ENCODE measurements around the gene NHLRC3. TPM values are rescaled to one million over a fixed set of nuclear protein-coding genes. Genes with fewer than 3 reads are reported as not detected.
"Not testable (repeated sequence)": the region's sequence is repeated elsewhere in the genome, so short reads cannot be mapped to it uniquely, and the experiment has no call there.

NHLRC3 gene
- total RNA-seq, result 10 to 100 TPM; 28.4 TPM

- H3K4me1 Mint-ChIP-seq, result peaks cover 34% of the 10 kb centered on the region
- peak; percentile 88 for ATAC-seq (ENCODE audit: low read depth)
- POLR2A ChIA-PET, result interaction anchor here (0.8 to 2.5 kb wide), 4 partner anchors 10 to 30 kb away, joined by 3 to 9 read pairs (median 4); no protein-coding TSS in a partner anchor
Measured at GRCh38 chr13:39037880-39038568, at the start of gene NHLRC3, which contains the start of gene PROSER1. Gene NHLRC3, plus strand, starts transcription at chr13:39038456. Its CDS starts 184 bp downstream, at chr13:39038640. Gene PROSER1, minus strand, starts transcription at chr13:39038089. Its CDS starts 847 bp downstream, at chr13:39037242.

GRCh38 chr13:38990693-38991092, 47.6 kb upstream of the NHLRC3 start, which contains the start of gene STOML3:
Gene STOML3, minus strand, starts transcription at chr13:38990831. Its CDS starts 110 bp downstream, at chr13:38990721.
- POLR2A ChIA-PET, result no interaction called here

More at GRCh38 chr13:39037880-39038568, at the start of gene NHLRC3, which contains the start of gene PROSER1:
- peak; percentile 81 for DNase-seq
- Mint-ChIP-seq H3K27ac (peak within 1 kb of the TSS; percentile 100), H3K27me3 (no peaks in the 10 kb centered on the region), H3K36me3 (peaks cover 8% of the 10 kb centered on the region), H3K9me3 (no peaks in the 10 kb centered on the region), H3K4me3 (peak within 1 kb of the TSS; percentile 99)

GRCh38 chr13:38993381-38993780, 44.9 kb upstream of the NHLRC3 start:
- POLR2A ChIA-PET, result no interaction called here

More at GRCh38 chr13:38990693-38991092, 47.6 kb upstream of the NHLRC3 start, which contains the start of gene STOML3:
- Mint-ChIP-seq H3K27ac (no peak within 1 kb of the TSS), H3K27me3 (peaks cover 10% of the 10 kb centered on the region), H3K4me1 (no peaks in the 10 kb centered on the region), H3K9me3 (no peaks in the 10 kb centered on the region), H3K4me3 (no peak within 1 kb of the TSS), H3K36me3 (no peaks in the 10 kb centered on the region)
- ATAC-seq (ENCODE audit: low read depth) (no peak), DNase-seq (no peak)

GRCh38 chr13:38998739-38999138, 39.5 kb upstream of the NHLRC3 start:
- POLR2A ChIA-PET, result no interaction called here
- no peaks in the 10 kb centered on the region for H3K4me1 Mint-ChIP-seq
- H3K36me3 Mint-ChIP-seq, result no peaks in the 10 kb centered on the region
- no peak overlapping the region for H3K4me3 Mint-ChIP-seq
- DNase-seq (no peak), ATAC-seq (ENCODE audit: low read depth) (no peak)
- H3K9me3 Mint-ChIP-seq, result no peaks in the 10 kb centered on the region
- H3K27ac Mint-ChIP-seq, result no peak overlapping the region
- H3K27me3 Mint-ChIP-seq, result no peaks in the 10 kb centered on the region

More at GRCh38 chr13:38993381-38993780, 44.9 kb upstream of the NHLRC3 start:
- no peak overlapping the region for H3K27ac Mint-ChIP-seq
- H3K4me1 Mint-ChIP-seq, result no peaks in the 10 kb centered on the region
- ATAC-seq (ENCODE audit: low read depth), result no peak
- peaks cover 10% of the 10 kb centered on the region for H3K27me3 Mint-ChIP-seq
- no peaks in the 10 kb centered on the region for H3K9me3 Mint-ChIP-seq
- H3K4me3 Mint-ChIP-seq, result no peak overlapping the region
- DNase-seq, result no peak
- no peaks in the 10 kb centered on the region for H3K36me3 Mint-ChIP-seq

- H3K4me1 Mint-ChIP-seq; H3K27me3 Mint-ChIP-seq; DNase-seq; H3K4me3 Mint-ChIP-seq; ATAC-seq (ENCODE audit: low read depth); POLR2A ChIA-PET; H3K9me3 Mint-ChIP-seq; H3K27ac Mint-ChIP-seq: not testable (repeated sequence)
- peaks cover 28% of the 10 kb centered on the region for H3K36me3 Mint-ChIP-seq
Measured at GRCh38 chr13:39006371-39007111, 31.7 kb upstream of the NHLRC3 start.

- ATAC-seq (ENCODE audit: low read depth), result no peak
- peaks cover 43% of the 10 kb centered on the region for H3K36me3 Mint-ChIP-seq
- peaks cover 5% of the 10 kb centered on the region for H3K4me1 Mint-ChIP-seq
- no peak overlapping the region for H3K4me3 Mint-ChIP-seq
- no peaks in the 10 kb centered on the region for H3K9me3 Mint-ChIP-seq
- H3K27me3 Mint-ChIP-seq, result no peaks in the 10 kb centered on the region
- POLR2A ChIA-PET, result no interaction called here
- no peak overlapping the region for H3K27ac Mint-ChIP-seq
- DNase-seq, result no peak
Measured at GRCh38 chr13:39012608-39013007, 25.6 kb upstream of the NHLRC3 start.

- Mint-ChIP-seq H3K9me3 (no peaks in the 10 kb centered on the region), H3K36me3 (peaks cover 39% of the 10 kb centered on the region), H3K4me3 (no peak overlapping the region), H3K4me1 (peaks cover 11% of the 10 kb centered on the region), H3K27ac (no peak overlapping the region), H3K27me3 (no peaks in the 10 kb centered on the region)
- no peak for ATAC-seq (ENCODE audit: low read depth)
- POLR2A ChIA-PET, result no interaction called here
- no peak for DNase-seq
Measured at GRCh38 chr13:39013462-39013861, 24.8 kb upstream of the NHLRC3 start.

GRCh38 chr13:39016087-39016486, 22.2 kb upstream of the NHLRC3 start:
- Mint-ChIP-seq H3K4me3 (no peak overlapping the region), H3K9me3 (no peaks in the 10 kb centered on the region), H3K27ac (no peak overlapping the region), H3K36me3 (peaks cover 29% of the 10 kb centered on the region), H3K4me1 (peaks cover 16% of the 10 kb centered on the region), H3K27me3 (no peaks in the 10 kb centered on the region)
- ATAC-seq (ENCODE audit: low read depth) (no peak), DNase-seq (no peak)
- POLR2A ChIA-PET, result no interaction called here

GRCh38 chr13:39016787-39017186, 21.5 kb upstream of the NHLRC3 start:
- H3K4me1 Mint-ChIP-seq, result peaks cover 16% of the 10 kb centered on the region
- peaks cover 29% of the 10 kb centered on the region for H3K36me3 Mint-ChIP-seq
- ATAC-seq (ENCODE audit: low read depth), result peak; percentile 71

GRCh38 chr13:39020853-39021462, 17.3 kb upstream of the NHLRC3 start:
- Mint-ChIP-seq H3K27me3 (no peaks in the 10 kb centered on the region), H3K9me3 (no peaks in the 10 kb centered on the region), H3K36me3 (peaks cover 31% of the 10 kb centered on the region), H3K4me3 (no peak overlapping the region), H3K27ac (no peak overlapping the region), H3K4me1 (peaks cover 16% of the 10 kb centered on the region)
- POLR2A ChIA-PET, result no interaction called here
- no peak for ATAC-seq (ENCODE audit: low read depth)
- no peak for DNase-seq

More at GRCh38 chr13:39016787-39017186, 21.5 kb upstream of the NHLRC3 start:
- POLR2A ChIA-PET, result no interaction called here
- no peaks in the 10 kb centered on the region for H3K9me3 Mint-ChIP-seq
- no peak overlapping the region for H3K4me3 Mint-ChIP-seq
- no peak overlapping the region for H3K27ac Mint-ChIP-seq
- no peaks in the 10 kb centered on the region for H3K27me3 Mint-ChIP-seq
- no peak for DNase-seq

GRCh38 chr13:39023316-39023715, 14.9 kb upstream of the NHLRC3 start:
- Mint-ChIP-seq H3K27me3 (no peaks in the 10 kb centered on the region), H3K4me1 (peaks cover 7% of the 10 kb centered on the region), H3K9me3 (no peaks in the 10 kb centered on the region), H3K4me3 (no peak overlapping the region), H3K36me3 (peaks cover 37% of the 10 kb centered on the region), H3K27ac (no peak overlapping the region)
- ATAC-seq (ENCODE audit: low read depth) (no peak), DNase-seq (no peak)
- POLR2A ChIA-PET, result no interaction called here

- no peak overlapping the region for H3K27ac Mint-ChIP-seq
- ATAC-seq (ENCODE audit: low read depth) (no peak), DNase-seq (no peak)
- peaks cover 37% of the 10 kb centered on the region for H3K36me3 Mint-ChIP-seq
- H3K4me1 Mint-ChIP-seq, result peaks cover 4% of the 10 kb centered on the region
- H3K9me3 Mint-ChIP-seq, result no peaks in the 10 kb centered on the region
- no peak overlapping the region for H3K4me3 Mint-ChIP-seq
- no peaks in the 10 kb centered on the region for H3K27me3 Mint-ChIP-seq
- POLR2A ChIA-PET, result no interaction called here
Measured at GRCh38 chr13:39023761-39024160, 14.5 kb upstream of the NHLRC3 start.

GRCh38 chr13:39025433-39025839, 12.8 kb upstream of the NHLRC3 start:
- no peak for ATAC-seq (ENCODE audit: low read depth)
- no peak for DNase-seq
- H3K4me3 Mint-ChIP-seq, result no peak overlapping the region
- H3K27me3 Mint-ChIP-seq, result no peaks in the 10 kb centered on the region
- POLR2A ChIA-PET, result no interaction called here
- no peaks in the 10 kb centered on the region for H3K9me3 Mint-ChIP-seq
- H3K27ac Mint-ChIP-seq, result no peak overlapping the region
- H3K4me1 Mint-ChIP-seq, result peaks cover 1% of the 10 kb centered on the region
- H3K36me3 Mint-ChIP-seq, result peaks cover 33% of the 10 kb centered on the region

All from activated naive CD8-positive, alpha-beta T cell treated with anti-CD3 and anti-CD28 coated beads, Interleukin-2, amount 10 ng/mL, durations not matched to agents 7 days and 5 days (primary cell).